ENCODE measurements around the gene SPATC1L.

Gene SPATC1L

DNA sequence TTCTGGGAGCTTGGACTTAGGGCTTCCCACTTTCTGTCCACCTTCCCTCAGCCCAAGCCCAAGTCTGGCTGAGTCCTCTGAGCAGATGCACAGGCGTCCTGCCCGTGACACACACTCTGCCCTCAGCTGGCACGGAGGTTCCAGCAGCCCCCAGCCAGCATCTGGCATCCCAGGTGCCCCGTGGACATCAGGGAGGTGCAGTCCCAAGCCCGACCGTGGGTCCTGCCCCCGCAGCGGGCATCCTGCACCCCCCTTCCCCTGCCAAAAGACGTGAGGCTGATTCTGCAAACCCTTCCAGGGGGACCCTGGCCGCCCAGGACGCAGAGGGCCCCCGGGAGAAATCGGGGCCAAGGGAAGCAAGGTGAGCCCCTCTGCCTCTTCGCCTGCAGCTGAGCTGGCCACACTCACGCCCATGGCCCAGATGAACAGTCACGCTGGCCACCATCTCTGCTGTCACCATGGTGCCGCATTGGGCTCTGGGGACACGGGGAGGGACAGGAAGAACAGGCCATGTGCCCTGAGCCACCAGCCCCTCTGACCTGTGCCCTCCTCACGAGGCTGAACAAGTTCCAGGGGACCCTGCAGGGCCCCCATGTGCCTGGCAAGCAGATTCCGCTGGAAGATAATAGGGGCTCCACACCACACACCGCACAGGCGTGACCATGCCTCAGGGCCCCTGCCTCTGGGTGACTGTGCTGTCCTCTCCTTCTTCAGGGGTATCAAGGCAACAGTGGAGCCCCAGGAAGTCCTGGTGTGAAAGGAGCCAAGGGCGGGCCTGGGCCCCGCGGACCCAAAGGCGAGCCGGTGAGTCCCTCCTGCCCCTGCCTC is 65.7 kb downstream of the SPATC1L start:
- no peak for DNase-seq

DNA sequence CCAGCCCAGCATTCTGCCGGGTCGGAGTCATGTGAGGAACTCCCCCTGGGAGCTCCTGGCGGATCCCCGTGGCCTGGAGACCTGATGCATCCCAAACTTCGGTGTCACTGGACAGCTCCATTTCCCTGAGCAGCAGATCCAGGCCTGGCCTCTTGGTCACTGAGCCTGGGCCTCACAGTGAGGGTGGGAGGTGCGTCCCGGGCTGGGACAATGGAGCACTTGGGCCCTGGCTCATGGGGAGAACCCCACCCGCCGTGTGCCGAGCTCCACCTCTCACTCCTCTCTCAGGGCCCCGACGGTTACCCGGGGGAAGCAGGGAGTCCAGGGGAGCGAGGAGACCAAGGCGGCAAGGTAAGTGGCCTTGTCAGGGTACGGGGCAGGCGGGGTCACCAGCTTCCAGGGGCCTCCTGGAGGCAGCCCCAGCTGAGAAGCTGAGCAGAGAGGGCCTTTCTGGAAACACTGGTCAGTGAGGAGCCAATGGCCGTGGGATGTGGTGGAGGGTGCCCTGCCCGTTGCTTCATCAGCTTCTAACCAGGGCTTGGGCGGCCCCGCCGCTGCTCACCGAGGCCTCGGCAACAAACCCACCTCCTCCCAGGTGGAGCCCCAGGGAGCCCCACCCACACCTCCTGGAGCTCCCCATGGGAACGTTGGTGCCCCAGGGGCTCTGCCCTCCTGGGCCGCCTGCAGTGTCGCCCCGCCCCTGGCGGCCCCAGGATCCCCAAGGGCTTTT is 66.5 kb downstream of the SPATC1L start:
- no peak for DNase-seq

DNA sequence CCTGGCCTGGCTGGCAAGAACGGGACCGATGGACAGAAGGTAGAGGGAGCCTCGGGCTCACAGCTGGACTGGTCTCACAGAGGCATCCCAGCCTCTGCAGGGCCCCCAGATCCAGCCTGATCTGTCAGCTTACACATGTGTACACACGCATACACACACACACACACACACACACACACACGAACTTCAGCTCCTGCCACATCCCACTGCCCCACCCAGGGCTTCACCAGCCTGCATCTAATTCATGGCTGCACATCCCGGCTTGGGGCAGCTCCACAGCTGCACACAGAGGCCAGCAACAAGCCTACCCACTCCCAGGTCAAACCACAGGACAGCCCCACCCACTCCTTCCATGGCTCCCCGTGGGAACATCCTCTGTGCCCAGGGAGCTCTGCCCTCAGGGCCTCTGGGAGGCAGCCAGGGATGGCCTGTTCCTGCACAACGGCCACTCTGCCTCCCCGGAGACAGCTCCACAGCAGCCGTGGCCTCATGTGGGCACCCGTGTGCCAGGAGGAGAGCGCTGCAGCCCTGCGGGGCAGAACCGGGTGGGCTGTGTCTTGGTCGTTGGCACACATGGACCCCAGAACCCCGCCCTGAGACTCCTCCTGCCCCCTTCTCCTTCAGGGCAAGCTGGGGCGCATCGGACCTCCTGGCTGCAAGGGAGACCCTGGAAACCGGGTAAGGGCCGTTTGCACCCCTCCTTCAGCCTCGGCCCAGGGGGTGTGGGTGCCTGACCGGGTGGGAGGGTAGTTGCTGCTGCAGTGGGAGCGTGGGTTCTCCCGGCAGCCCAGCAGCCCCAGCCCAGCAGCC is 67.3 kb downstream of the SPATC1L start:
- DNase-seq = no peak

DNA sequence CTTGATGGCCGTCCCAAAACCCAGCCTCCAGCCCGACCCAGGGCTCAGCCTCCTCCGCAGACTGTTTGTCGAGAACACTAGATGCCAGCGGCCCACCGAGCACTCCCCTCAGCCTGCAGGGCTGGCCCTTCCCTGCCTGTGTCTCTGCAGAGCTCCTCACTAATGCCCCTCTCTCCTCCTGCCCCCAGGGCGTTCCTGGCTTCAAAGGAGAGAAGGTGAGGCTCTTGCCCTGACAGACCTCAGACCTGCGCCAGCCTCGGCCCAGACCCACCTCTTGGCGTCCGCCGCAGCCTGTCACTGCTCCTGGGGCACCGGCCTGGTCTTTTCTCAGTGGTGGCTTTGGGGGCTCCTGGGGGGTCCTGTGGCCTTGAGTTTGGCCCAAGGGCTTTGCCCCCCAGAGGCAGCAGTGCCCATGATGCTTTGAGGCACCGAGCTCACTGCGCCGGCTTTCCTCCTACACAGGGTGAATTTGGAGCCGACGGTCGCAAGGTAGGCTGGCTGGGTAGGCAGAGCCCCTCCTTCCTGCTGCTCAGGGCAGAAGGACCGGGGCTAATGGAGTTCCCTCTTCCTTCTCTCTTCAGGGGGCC is 68.0 kb downstream of the SPATC1L start:
- DNase-seq = no peak

DNA sequence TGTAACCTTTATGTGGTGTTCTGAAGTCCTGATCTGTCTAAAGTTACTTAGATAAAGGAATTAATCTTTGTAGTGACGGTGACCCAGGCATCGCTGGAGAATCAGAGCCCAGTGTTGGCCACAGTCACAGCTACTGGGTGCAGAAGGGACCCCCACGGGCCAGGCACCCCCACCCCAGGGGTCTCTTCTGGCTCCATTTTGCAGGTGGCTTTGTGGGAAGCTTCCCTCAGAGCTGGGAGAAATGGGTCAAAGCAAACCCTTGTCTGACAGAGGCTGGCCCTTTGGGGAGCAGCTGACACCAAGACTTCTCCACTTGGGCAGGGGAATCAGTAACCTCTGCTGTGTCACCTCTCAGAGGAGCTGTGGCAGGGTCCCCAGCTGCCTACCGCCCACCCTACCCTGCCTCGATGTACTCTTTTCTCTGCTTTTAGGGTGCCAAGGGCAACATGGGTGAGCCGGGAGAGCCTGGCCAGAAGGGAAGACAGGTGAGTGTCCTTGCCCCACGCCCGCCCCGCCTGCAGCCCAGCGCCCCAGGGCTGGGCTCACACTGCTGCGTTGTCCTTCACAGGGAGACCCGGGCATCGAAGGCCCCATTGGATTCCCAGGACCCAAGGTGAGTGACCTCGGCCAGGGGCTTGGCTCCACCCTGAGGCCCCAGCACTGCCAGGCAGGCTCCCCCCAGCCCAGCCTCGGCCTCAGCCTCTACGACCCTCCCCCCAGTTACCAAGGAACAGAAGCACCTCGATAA is 68.6 kb downstream of the SPATC1L start:
- no peak for DNase-seq

DNA sequence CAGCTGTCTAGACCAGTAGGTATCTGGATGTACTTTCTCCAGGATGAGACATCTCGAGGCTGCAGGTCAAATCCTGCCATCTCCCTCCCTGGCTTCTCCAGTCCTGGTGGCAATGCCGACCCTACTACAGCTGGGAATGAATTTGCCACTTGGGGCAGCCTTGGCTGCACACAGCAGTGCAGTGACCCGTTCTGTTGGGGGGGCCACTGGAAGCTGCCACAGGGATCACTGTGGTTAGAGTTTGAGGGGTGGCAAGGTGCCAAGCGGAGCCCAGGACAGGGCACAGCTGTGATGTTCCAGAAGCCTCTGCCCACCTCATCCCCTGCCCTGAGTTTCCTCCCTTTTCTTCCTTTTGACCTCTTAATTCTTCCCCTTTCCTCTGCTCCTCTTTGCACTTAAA is 69.3 kb downstream of the SPATC1L start:
- DNase-seq = no peak

DNA sequence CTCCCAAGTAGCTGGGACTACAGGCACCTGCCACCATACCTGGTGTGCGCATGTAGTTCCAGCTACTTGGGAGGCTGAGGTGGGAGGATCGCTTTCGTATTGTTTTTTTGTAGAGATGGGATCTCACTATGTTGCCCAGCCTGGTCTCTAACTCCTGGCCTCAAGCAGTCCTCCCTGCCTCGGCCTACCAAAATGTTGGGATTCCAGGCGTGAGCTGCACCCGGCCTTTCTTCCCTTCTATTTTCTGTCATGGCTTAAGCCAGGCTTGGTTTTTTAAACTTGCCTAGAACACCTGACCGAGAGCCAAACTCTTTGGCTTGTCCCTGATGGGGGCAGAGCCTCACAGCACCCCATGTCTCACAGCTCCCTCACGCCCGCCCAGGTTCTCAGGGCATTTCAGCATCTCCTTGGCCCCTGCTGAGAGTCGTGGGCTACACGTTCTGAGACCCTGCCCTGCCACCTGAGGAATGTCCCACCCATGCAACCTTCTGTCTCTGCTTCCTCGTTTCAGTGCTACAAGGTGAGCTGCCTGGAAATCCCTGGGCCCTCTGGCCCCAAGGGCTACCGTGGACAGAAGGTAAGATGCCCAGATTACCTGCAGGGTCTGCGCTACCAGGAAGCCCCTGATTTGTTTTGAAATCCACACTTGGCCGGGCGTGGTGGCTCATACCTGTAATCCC is 70.6 kb downstream of the SPATC1L start:
- DNase-seq = no peak

DNA sequence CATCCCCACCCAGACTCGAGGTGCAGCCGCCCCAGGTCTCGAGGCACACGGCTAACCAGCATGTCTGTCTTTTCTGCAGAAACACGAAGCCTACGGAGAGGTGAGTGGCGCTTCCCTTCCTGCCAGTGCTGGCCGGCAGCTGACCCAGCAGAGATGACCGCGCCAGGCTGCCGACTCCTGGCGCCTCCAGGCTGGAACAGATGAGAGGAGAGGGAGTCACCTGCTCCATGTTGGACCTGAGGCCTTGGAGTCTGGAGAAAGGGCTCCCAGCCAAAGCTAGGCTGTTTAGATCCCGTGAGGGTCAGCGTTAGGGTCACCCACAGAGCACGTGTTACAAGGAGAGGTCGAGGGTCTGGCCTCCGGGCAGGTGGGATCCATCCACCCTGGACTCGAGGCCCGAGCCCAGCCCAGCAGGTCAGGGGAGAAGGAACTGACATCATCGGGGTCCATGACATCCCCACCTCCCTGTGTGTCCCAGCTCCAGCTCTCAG is 71.5 kb downstream of the SPATC1L start:
- DNase-seq = no peak

DNA sequence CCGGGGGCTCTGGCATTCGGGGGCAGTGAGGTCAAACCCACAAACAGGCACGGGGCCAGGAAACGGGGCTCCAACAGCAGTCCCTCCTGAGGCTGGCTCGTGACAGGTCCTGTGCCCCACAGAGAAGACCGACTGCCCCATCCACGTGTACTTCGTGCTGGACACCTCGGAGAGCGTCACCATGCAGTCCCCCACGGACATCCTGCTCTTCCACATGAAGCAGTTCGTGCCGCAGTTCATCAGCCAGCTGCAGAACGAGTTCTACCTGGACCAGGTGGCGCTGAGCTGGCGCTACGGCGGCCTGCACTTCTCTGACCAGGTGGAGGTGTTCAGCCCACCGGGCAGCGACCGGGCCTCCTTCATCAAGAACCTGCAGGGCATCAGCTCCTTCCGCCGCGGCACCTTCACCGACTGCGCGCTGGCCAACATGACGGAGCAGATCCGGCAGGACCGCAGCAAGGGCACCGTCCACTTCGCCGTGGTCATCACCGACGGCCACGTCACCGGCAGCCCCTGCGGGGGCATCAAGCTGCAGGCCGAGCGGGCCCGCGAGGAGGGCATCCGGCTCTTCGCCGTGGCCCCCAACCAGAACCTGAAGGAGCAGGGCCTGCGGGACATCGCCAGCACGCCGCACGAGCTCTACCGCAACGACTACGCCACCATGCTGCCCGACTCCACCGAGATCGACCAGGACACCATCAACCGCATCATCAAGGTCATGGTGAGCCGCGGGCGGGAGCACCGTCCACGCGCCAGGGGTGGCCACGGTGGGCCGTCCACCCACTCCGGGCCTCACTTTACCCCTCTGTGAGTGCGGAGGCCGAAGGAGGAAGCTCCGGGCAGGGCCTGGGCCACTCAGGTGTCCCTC is 72.2 kb downstream of the SPATC1L start:
- no peak for DNase-seq

DNA sequence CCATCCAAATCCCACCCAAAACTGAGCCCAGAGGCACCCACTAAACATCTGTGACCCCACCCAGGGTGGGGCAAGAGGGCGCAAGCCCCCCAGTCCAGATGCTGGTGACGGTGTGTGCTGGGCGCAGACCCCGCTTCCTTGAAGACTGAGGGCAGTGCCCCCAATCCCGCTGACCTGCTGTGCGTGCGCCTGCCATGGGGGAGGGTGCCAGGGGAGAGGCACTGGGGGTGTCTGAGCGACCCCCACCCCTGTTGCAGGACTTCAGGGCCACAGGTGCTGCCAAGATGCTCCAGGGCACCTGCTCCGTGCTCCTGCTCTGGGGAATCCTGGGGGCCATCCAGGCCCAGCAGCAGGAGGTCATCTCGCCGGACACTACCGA is 73.1 kb downstream of the SPATC1L start:
- DNase-seq = no peak
